Stimulated activated CD8-positive, alpha-beta memory T cell treated with anti-CD3 and anti-CD28 coated beads, Interleukin-12 subunit alpha, Interleukin-12 subunit beta, amount 100 ng/mL, for 24 hours (primary cell): ENCODE results near the gene LRRN2.

ENCODE experiments used
- DNase-seq: peaks from one replicate; pipeline ENCODE4 v3.0.0-alpha.2; 2020; ENCODE audit errors: extremely low read depth

The LRRN2 gene

GRCh38 chr1:204602111-204602579 lies 83.4 kb downstream of the LRRN2 start:
- DNase-seq: no peak

GRCh38 chr1:204600968-204601367 lies 84.6 kb downstream of the LRRN2 start:
- DNase-seq: no peak

GRCh38 chr1:204600203-204600602 lies 85.3 kb downstream of the LRRN2 start:
- no peak for DNase-seq

GRCh38 chr1:204599596-204599995 lies 85.9 kb downstream of the LRRN2 start:
- no peak for DNase-seq

- DNase-seq: no peak
Measured at GRCh38 chr1:204599098-204599497, 86.4 kb downstream of the LRRN2 start.

- DNase-seq: no peak
Measured at GRCh38 chr1:204598319-204598969, 87.1 kb downstream of the LRRN2 start.

- no peak for DNase-seq
Measured at GRCh38 chr1:204592246-204592948, 93.1 kb downstream of the LRRN2 start.

- DNase-seq: no peak
Measured at GRCh38 chr1:204591473-204592090, 94.0 kb downstream of the LRRN2 start.

- no peak for DNase-seq
Measured at GRCh38 chr1:204589409-204590038, 96.0 kb downstream of the LRRN2 start.

- DNase-seq: no peak
Measured at GRCh38 chr1:204588826-204589225, 96.7 kb downstream of the LRRN2 start.

- DNase-seq: no peak
Measured at GRCh38 chr1:204587621-204588020, 97.9 kb downstream of the LRRN2 start.

GRCh38 chr1:204584699-204585372 lies 100.7 kb downstream of the LRRN2 start:
- DNase-seq: no peak

- DNase-seq: no peak
Measured at GRCh38 chr1:204583909-204584632, 101.5 kb downstream of the LRRN2 start.

- DNase-seq: no peak
Measured at GRCh38 chr1:204581759-204582158, 103.8 kb downstream of the LRRN2 start.

GRCh38 chr1:204580862-204581261 lies 104.7 kb downstream of the LRRN2 start:
- DNase-seq: no peak

GRCh38 chr1:204579681-204580080 lies 105.9 kb downstream of the LRRN2 start:
- no peak for DNase-seq

GRCh38 chr1:204578867-204579664 lies 106.5 kb downstream of the LRRN2 start:
- DNase-seq: no peak

- no peak for DNase-seq
Measured at GRCh38 chr1:204577794-204578478, 107.6 kb downstream of the LRRN2 start.

GRCh38 chr1:204576422-204576821 lies 109.1 kb downstream of the LRRN2 start:
- DNase-seq: no peak
